ENCODE data around the gene REEP1. TPM values are rescaled to one million over a fixed set of nuclear protein-coding genes. Genes with fewer than 3 reads are reported as not detected.

REEP1 gene
- total and polyA plus RNA-seq, 2 of the 13 experiments (the other 11 are each of a cell fraction or from before 2014, with no cell fraction given), result 0.27 TPM; not detected in 1

DNA sequence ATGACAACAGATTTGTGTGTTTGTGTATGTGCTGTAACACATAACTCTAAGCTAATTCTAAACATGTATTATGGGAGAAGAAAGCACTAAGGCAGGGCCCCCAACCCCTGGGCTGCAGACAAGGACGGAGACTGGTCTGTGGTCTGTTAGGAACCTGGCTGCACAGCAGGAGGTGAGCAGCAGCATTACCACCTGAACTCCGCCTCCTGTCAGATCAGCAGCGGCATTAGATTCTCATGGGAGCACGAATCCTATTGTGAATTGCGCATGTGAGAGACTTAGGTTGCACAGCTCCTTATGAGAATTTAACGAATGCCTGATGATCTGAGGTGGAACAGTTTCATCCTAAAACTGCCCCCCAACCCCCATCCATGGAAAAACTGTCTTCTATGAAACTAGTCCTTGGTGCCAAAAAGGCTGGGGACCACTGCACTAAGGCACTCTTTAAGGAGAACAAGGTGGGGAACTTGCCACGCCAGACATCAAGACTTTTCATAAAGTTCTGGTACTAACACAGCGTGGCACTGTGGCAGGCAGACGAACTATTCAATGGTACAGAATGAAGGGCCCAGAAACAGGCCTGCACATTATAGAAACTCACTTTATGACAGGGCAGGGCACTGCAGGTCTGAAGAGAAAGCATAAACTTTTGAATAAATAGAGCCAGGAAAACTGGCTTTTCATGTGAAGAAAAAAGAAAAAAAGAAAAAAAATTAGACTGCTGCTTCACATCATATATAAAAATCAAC, 14.0 kb downstream of the REEP1 start (continued):
- TF ChIP-seq, protein P1, sequence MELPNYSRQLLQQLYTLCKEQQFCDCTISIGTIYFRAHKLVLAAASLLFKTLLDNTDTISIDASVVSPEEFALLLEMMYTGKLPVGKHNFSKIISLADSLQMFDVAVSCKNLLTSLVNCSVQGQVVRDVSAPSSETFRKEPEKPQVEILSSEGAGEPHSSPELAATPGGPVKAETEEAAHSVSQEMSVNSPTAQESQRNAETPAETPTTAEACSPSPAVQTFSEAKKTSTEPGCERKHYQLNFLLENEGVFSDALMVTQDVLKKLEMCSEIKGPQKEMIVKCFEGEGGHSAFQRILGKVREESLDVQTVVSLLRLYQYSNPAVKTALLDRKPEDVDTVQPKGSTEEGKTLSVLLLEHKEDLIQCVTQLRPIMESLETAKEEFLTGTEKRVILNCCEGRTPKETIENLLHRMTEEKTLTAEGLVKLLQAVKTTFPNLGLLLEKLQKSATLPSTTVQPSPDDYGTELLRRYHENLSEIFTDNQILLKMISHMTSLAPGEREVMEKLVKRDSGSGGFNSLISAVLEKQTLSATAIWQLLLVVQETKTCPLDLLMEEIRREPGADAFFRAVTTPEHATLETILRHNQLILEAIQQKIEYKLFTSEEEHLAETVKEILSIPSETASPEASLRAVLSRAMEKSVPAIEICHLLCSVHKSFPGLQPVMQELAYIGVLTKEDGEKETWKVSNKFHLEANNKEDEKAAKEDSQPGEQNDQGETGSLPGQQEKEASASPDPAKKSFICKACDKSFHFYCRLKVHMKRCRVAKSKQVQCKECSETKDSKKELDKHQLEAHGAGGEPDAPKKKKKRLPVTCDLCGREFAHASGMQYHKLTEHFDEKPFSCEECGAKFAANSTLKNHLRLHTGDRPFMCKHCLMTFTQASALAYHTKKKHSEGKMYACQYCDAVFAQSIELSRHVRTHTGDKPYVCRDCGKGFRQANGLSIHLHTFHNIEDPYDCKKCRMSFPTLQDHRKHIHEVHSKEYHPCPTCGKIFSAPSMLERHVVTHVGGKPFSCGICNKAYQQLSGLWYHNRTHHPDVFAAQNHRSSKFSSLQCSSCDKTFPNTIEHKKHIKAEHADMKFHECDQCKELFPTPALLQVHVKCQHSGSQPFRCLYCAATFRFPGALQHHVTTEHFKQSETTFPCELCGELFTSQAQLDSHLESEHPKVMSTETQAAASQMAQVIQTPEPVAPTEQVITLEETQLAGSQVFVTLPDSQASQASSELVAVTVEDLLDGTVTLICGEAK (IDR thresholded peaks at IDR 0.05), result no peak
- TF ChIP-seq, protein P1 (CRISPR knock-in tag; IDR thresholded peaks at IDR 0.05), result no peak
- TF ChIP-seq ZNF788 (CRISPR knock-in tag; IDR thresholded peaks at IDR 0.05; ENCODE audit: borderline replicate concordance) (no peak), PHF8 (CRISPR knock-in tag; IDR thresholded peaks at IDR 0.05) (no peak), RBM39 (IDR thresholded peaks at IDR 0.05; ENCODE audit: low read depth, low read length, poor library complexity, severe bottlenecking) (no peak), JUN (CRISPR knock-in tag; IDR thresholded peaks at IDR 0.05) (no peak), ZNF282 (IDR thresholded peaks at IDR 0.05; ENCODE audit: partially characterized antibody) (no peak), RFX1 (IDR thresholded peaks at IDR 0.05) (no peak), ZNF724P (CRISPR knock-in tag; IDR thresholded peaks at IDR 0.05; ENCODE audit: borderline replicate concordance) (no peak)
- TF ChIP-seq, protein P2, sequence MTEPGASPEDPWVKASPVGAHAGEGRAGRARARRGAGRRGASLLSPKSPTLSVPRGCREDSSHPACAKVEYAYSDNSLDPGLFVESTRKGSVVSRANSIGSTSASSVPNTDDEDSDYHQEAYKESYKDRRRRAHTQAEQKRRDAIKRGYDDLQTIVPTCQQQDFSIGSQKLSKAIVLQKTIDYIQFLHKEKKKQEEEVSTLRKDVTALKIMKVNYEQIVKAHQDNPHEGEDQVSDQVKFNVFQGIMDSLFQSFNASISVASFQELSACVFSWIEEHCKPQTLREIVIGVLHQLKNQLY (CRISPR knock-in tag; IDR thresholded peaks at IDR 0.05), result no peak
- TF ChIP-seq, protein P3, sequence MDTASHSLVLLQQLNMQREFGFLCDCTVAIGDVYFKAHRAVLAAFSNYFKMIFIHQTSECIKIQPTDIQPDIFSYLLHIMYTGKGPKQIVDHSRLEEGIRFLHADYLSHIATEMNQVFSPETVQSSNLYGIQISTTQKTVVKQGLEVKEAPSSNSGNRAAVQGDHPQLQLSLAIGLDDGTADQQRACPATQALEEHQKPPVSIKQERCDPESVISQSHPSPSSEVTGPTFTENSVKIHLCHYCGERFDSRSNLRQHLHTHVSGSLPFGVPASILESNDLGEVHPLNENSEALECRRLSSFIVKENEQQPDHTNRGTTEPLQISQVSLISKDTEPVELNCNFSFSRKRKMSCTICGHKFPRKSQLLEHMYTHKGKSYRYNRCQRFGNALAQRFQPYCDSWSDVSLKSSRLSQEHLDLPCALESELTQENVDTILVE (CRISPR knock-in tag; IDR thresholded peaks at IDR 0.05), result no peak
